Choroid plexus epithelial cell (primary cell): ENCODE results near the gene ZMYND10.
A peak's percentile ranks its signal among the peaks of the same experiment; 100 is the strongest.
"Not testable (repeated sequence)": the region's sequence is repeated elsewhere in the genome, so short reads cannot be mapped to it uniquely, and the experiment has no call there.

Source experiments
- DNase-seq: peaks from one replicate; pipeline ENCODE4 v3.0.0-alpha.2; 2010; ENCODE audit warnings: low read depth
- H3K4me3 ChIP-seq: 2 replicates; pipeline ENCODE4 v1.5.1; 2011; ENCODE audit warnings: low read depth, mild to moderate bottlenecking, control low read depth, low read length, moderate library complexity
- CTCF ChIP-seq: conservative IDR thresholded peaks from 2 replicates; pipeline ENCODE4 v1.5.1; 2011; ENCODE audit warnings: low read depth, mild to moderate bottlenecking, control low read depth, inconsistent platforms, low read length, moderate library complexity

The ZMYND10 gene

GRCh38 chr3:50318163-50318562, 27.4 kb downstream of the ZMYND10 start:
- no peak for TF ChIP-seq CTCF
- H3K4me3 ChIP-seq: no peak overlapping the region
- no peak for DNase-seq

- H3K4me3 ChIP-seq: no peak overlapping the region
- DNase-seq: no peak
These were observed 28.2 kb downstream of the ZMYND10 start for GRCh38 chr3:50317300-50317699.

GRCh38 chr3:50316657-50317242, 28.8 kb downstream of the ZMYND10 start:
- peak; percentile 51 for DNase-seq

More at GRCh38 chr3:50317300-50317699, 28.2 kb downstream of the ZMYND10 start:
- TF ChIP-seq CTCF: no peak

GRCh38 chr3:50314816-50315215, 30.7 kb downstream of the ZMYND10 start:
- TF ChIP-seq CTCF: no peak
- no peak for DNase-seq

More at GRCh38 chr3:50316657-50317242, 28.8 kb downstream of the ZMYND10 start:
- H3K4me3 ChIP-seq: no peak overlapping the region
- TF ChIP-seq CTCF: no peak

GRCh38 chr3:50314342-50314741, 31.2 kb downstream of the ZMYND10 start:
- no peak for TF ChIP-seq CTCF
- no peak for DNase-seq
- no peak overlapping the region for H3K4me3 ChIP-seq

More at GRCh38 chr3:50314816-50315215, 30.7 kb downstream of the ZMYND10 start:
- no peak overlapping the region for H3K4me3 ChIP-seq

GRCh38 chr3:50312041-50312440, 33.5 kb downstream of the ZMYND10 start:
- not testable (repeated sequence) for H3K4me3 ChIP-seq, DNase-seq

- no peak overlapping the region for H3K4me3 ChIP-seq
- no peak for TF ChIP-seq CTCF
- no peak for DNase-seq
These were observed 40.9 kb downstream of the ZMYND10 start for GRCh38 chr3:50304601-50305000.
